Measurements from ENCODE around the gene CBFA2T3.
"Not testable (repeated sequence)": the region's sequence is repeated elsewhere in the genome, so short reads cannot be mapped to it uniquely, and the experiment has no call there.

Gene CBFA2T3

DNA sequence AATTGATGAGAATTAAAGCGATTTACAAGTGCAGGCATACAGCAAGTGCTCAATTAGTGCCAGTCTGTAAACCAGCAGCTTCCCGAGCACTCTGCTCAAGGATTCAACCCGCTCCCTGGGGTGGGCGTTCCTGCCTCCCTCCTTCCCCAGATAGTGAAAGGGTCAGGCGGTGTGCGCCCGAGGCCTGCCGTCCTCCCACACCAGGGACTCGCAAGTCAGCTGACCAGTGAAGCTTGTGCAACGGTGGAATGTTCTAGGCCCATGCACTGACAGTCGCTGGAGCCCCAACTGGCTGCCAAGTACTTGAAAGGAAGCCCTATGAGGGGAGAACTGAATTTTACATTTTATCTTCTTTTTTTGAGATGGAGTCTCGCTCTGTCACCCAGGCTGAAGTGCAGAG lies 57.1 kb downstream of the CBFA2T3 start:
- DNase-seq = no peak

- not testable (repeated sequence) for DNase-seq
Measured at GRCh38 chr16:88918896-88919295, 58.1 kb downstream of the CBFA2T3 start.

DNA sequence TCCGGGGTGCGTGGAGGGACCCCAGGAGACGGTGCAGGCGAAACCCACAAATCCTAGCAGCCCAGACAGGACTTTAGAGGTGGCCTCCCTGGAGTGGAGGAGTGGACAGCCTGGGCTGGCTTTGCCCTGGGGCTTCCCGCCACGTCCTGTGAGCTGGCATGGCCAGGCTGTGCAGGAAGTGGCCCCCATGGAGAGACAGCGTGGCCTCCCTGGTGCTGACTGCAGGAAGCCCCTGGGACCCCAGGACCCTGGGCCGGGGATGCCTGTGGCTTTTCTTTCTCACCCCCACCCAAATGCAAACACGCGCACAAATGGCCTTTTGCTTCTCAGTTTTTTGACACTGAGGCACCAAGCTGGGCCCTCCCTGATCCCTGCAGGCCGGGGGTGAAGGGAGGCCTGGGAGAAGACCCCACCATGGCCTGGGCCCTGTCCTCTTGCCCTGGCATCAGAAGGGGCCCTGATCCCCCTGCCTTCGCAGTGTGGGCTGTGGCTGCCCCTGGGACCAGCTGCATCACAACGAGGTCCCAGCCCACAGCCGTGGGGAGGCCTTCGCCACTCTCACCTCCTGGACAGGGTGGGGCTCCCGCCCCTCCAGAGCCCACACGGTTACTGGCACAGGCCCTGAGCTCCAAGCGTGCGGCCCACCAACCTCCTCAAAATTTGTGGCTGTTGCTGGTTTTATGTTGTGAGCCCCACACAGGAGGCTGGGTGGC lies 58.9 kb downstream of the CBFA2T3 start:
- no peak for DNase-seq

DNA sequence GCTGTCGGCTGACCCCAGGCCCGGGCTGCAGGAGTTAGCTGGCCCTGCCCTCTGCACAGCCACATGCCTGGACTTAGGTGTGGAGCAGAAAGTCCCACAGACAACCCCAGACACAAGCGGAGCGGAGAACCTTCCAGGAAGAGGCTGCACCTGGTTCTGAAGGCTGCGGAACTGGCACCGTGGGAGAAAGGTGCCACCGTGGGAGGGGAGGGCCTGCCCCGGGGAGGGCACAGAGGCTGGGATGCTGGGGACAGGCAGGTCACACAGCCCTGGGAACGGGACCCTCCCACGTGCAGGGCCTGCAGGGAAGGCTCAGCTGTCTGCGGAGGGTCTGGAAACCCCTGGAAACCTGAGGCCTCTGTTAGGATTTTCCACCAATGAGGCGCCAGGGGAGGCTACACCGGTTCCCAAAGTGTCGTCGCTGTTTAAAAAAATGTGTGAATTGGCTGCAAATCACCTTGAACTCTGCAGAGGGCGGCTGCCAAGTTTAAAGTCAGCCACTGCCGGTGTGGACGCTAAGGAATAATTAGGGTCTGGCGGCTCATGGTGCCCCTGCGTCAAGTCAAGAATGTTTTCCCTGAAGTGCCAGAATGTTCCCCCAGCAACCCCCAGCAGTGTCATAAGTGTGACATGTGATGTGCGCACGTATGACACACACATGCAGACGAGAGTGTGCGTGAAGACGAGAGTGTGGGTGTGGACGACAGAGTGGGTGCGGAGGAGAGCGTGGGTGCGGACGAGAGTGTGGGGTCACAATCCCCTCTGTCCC lies 59.7 kb downstream of the CBFA2T3 start:
- no peak for DNase-seq

DNA sequence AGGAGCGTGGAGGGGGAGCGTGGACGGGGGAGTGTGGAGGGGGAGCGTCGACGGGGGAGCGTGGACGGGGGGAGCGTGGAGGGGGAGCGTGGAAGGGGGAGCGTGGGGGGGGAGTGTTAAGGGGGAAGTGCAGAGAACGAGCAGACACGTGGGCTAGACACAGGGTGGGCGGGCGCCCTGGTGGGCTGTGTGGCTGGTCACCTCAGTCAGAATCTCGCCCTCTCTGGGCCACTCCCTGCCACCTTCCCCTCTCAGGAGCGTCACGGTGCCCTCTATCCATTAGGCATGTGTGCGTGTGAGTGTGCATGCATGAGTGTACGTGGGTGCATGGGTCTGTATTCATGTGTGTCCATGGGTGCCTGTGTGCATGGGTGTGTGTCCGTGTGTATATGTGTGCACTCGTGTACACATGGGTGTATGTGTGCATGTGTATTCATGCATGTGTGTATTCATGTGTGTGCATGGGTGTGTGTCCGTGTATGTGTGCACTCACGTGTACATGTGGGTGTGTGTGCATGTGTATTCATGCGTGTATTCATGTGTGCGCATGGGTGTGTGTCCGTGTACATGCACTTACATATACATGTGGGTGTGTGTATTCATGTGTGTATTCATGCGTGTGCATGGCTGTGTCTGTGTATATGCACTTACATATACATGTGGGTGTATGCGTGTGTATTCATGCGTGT lies 61.2 kb downstream of the CBFA2T3 start:
- DNase-seq = no peak

- DNase-seq = no peak
Measured at GRCh38 chr16:88914750-88915368, 62.1 kb downstream of the CBFA2T3 start.

GRCh38 chr16:88913870-88914269 lies 63.1 kb downstream of the CBFA2T3 start:
- DNase-seq = no peak

DNA sequence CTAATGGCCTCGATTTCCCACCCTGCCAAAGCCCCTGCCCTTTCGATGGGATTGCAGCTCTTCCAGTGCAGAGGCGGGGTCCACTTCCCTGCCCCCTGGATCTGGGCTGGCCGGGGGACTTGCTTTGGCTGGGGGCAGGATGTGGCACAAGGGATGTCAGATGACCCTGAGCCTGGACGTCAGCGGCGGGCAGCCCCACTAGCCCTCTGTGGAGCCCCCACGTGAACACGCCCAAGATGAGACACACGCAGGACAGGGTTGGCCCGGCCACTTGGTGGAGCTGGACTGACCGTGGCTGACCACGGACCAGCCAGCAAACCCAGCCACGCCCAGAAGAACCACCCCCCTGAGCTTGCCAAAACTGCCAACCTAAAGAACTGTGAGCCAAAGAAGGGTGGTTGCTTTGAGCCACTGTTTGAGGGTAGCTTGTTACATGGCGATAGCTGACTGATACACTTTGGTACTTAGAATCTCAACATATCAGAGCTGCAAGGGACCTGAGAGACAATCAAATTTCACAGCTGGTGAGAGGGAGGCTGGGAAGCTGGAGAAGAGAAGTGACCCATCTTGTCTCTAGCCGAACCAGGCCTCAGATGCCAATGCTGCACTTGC lies 63.9 kb downstream of the CBFA2T3 start:
- no peak for DNase-seq

- DNase-seq = no peak
Measured at GRCh38 chr16:88912556-88912955, 64.5 kb downstream of the CBFA2T3 start.

- DNase-seq = no peak
Measured at GRCh38 chr16:88911946-88912310, 65.1 kb downstream of the CBFA2T3 start.

- no peak for DNase-seq
Measured at GRCh38 chr16:88911136-88911945, 65.7 kb downstream of the CBFA2T3 start.

- no peak for DNase-seq
Measured at GRCh38 chr16:88910284-88911135, 66.5 kb downstream of the CBFA2T3 start.

DNA sequence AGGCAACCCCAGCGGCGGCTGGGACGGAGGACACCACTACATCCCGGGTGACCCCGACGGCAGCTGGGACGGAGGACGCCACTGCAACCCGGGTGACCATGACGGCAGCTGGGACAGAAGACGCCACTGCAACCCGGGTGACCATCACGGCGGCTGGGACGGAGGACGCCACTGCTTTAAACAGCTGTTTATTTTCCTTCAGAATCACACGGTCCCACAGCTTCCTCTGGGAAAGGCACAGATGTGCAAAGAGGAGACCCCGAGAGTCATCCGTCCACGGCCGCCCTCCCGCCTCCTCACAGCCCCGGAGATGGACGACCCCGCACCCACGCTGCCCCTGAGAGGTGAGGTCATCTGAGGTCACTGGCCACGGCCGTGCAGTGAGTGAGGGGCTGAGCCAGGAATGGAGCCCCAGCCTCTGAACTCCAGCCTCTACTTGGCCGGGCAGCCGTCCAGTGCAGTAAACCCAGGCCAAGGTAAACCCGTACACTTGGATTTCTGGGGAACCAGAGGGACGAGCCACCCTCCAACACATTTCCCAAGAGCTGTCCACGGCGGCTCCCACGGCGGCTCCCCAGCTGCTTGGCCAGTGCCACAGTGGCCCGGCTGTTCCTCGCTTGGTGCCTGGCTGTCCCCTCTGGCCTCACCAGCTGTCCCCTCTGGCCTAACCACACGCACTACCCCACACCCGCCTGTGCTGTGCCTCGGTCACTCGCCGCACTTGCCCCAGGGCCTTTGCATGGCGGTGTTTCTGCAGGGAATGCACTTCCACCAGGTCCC lies 67.4 kb downstream of the CBFA2T3 start:
- no peak for DNase-seq

- no peak for DNase-seq
Measured at GRCh38 chr16:88908307-88908706, 68.7 kb downstream of the CBFA2T3 start.

DNA sequence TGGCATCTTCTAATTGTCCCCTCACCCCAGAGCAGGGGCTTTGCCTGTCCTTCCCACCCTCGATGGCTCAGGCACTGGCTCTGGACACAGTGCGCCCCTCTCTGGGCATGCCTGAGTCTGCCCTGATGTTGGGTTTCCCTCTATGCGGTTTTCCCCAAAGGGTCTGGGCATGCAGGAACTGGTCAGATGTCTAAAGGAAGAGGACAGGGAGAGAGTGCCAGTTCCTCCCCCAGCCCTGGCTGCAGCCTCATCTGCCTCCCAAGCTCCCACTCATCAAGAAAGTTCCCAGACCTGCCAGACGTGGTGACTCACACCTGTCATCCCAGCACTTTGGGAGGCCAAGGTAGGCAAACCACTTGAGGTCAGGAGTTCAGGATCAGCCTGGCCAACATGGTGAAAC lies 69.2 kb downstream of the CBFA2T3 start:
- no peak for DNase-seq

- no peak for DNase-seq
Measured at GRCh38 chr16:88906535-88907105, 70.4 kb downstream of the CBFA2T3 start.

DNA sequence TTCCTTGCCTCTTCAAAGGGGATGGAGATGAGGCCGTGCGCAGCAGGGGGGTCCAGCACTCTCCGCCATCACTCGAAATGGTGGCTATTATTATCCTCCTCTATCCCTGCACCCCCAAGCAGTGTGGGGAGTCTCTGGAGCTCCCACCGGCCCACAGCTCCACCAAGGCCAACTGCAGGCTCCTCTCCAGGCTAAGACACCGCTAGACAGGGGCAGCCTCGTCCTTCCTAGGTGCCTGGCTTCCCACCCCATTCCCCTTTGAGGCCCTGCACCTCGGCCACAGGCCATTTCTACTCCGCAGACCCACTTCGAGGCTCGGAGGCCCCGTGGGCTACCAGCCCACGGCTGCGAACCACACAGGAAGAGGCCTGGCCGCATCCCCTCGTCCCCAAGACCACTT lies 71.0 kb downstream of the CBFA2T3 start:
- DNase-seq = no peak

- DNase-seq = peak; percentile 21
Measured at GRCh38 chr16:88905563-88905962, 71.4 kb downstream of the CBFA2T3 start.

DNA sequence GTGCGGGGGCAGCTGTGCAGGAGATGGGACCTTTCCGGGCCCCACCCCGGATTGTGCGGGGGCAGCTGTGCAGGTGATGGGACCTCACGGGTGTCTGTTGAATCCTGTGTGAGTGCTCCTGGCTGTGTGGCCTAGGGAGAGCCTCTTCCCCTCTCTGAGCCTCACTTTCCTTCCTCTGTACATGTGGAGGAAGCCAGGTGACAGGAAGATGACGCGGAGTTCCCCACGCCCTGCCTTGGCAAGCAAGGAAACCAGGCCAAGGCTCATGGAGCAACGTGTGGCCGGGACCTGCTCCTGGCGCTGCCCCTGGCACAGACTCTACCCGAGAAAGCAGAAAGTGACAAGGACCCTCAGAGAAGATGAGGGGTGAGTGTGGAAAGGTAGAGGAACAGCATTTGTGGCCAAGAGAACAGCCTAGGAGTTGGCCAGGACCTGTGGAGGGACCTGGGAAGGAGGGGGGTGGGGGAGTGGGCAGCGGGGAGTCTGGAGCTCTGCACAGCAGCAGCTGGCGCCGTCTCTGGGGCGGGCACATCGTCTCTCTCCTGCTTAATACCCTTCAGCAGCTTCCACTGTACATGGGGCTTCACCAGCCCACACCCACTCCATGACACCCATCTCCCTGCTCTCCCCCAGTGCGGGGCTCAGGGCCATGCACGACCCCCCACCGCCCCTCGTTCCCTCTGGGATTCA lies 72.2 kb downstream of the CBFA2T3 start:
- no peak for DNase-seq

Data from SHP77 treated with DMSO at 0.1 percent for 48 hours (cell line).